GM23338 (cell line): ENCODE data around the gene CD84. TPM values are rescaled to one million over a fixed set of nuclear protein-coding genes. Genes with fewer than 3 reads are reported as not detected.

Experiments
- ATAC-seq: fragments of 200-7000 bp; cut with Tn5 transposase; 3 replicates; pipeline ENCODE4 v1.9.1; 2020
- DNase-seq: peaks from one replicate; pipeline ENCODE4 v3.0.0-alpha.2; 2015; ENCODE audit warnings: low spot score
- H2AFZ ChIP-seq: fragments of 200-600 bp; sonication (generic); 2 replicates; pipeline ENCODE4 v1.8.0; 2016; ENCODE audit warnings: antibody characterized with exemption, mild to moderate bottlenecking, moderate library complexity
- H3F3A ChIP-seq: fragments of 200-600 bp; sonication (generic); replicated peaks from 2 replicates; pipeline ENCODE4 v1.8.0; 2017; ENCODE audit warnings: antibody characterized with exemption, mixed run types, low read depth
- H3K27ac ChIP-seq: fragments of 200-600 bp; sonication (generic); 2 replicates; pipeline ENCODE4 v1.6.1; 2016; ENCODE audit warnings: low read depth
- H3K27me3 ChIP-seq: fragments of 200-600 bp; sonication (generic); 2 replicates; pipeline ENCODE4 v1.8.0; 2016; ENCODE audit warnings: mild to moderate bottlenecking, mixed run types, moderate library complexity; ENCODE audit not compliant: insufficient read depth
- H3K36me3 ChIP-seq: fragments of 200-600 bp; sonication (generic); 2 replicates; pipeline ENCODE4 v1.8.0; 2016; ENCODE audit warnings: mild to moderate bottlenecking; ENCODE audit not compliant: insufficient read depth
- H3K4me1 ChIP-seq: fragments of 200-600 bp; sonication (generic); 2 replicates; pipeline ENCODE4 v1.8.0; 2016; ENCODE audit warnings: mild to moderate bottlenecking, moderate library complexity; ENCODE audit not compliant: insufficient read depth
- H3K4me2 ChIP-seq: fragments of 200-600 bp; sonication (generic); 2 replicates; pipeline ENCODE4 v1.7.1; 2017; ENCODE audit warnings: mixed run types
- H3K4me3 ChIP-seq: fragments of 200-600 bp; sonication (generic); 2 replicates; pipeline ENCODE4 v1.6.1; 2016; ENCODE audit warnings: mixed run types
- H3K79me2 ChIP-seq: fragments of 200-600 bp; sonication (generic); replicated peaks from 2 replicates; pipeline ENCODE4 v1.8.0; 2017; ENCODE audit warnings: mild to moderate bottlenecking; ENCODE audit not compliant: insufficient read depth
- H3K9me2 ChIP-seq: fragments of 200-600 bp; sonication (generic); 2 replicates; pipeline ENCODE4 v1.8.0; 2017; ENCODE audit not compliant: insufficient read depth
- H4K20me1 ChIP-seq: fragments of 200-600 bp; sonication (generic); replicated peaks from 2 replicates; pipeline ENCODE4 v1.8.0; 2017; ENCODE audit warnings: mild to moderate bottlenecking; ENCODE audit not compliant: insufficient read depth
- H3K27ac Mint-ChIP-seq: 2 replicates; pipeline ENCODE4 v1.8.0; 2020; ENCODE audit warnings: inconsistent platforms, mild to moderate bottlenecking, moderate library complexity, mixed read lengths
- H3K27me3 Mint-ChIP-seq: 3 replicates; pipeline ENCODE4 v1.8.0; 2022; ENCODE audit warnings: low read depth, mild to moderate bottlenecking, moderate library complexity, mixed read lengths, inconsistent platforms; ENCODE audit not compliant: insufficient read depth, poor library complexity
- H3K36me3 Mint-ChIP-seq: 3 replicates; pipeline ENCODE4 v1.8.0; 2021; ENCODE audit warnings: low read depth, mild to moderate bottlenecking, inconsistent platforms, moderate library complexity, mixed read lengths
- H3K4me1 Mint-ChIP-seq: 3 replicates; pipeline ENCODE4 v1.8.0; 2020; ENCODE audit warnings: mild to moderate bottlenecking, inconsistent platforms, mixed read lengths
- H3K4me3 Mint-ChIP-seq: 3 replicates; pipeline ENCODE4 v1.8.0; 2021; ENCODE audit warnings: moderate library complexity, mild to moderate bottlenecking, inconsistent platforms, mixed read lengths
- H3K9me3 Mint-ChIP-seq: 3 replicates; pipeline ENCODE4 v1.8.0; 2020; ENCODE audit warnings: moderate library complexity, mild to moderate bottlenecking, inconsistent platforms, mixed read lengths
- CREB1 ChIP-seq: fragments of 250-450 bp; sonication (Bioruptor Pico); IDR thresholded peaks from 2 replicates; pipeline ENCODE4 v1.5.0; 2020; ENCODE audit warnings: low read depth, mild to moderate bottlenecking, moderate library complexity
- CTCF ChIP-seq, 2 experiments: fragments of 200-600 bp in 1 of 2; sonication (generic) in 1 of 2; conservative IDR thresholded peaks; 2 replicates each; pipeline versions ENCODE4 v1.5.1 to v1.6.1; 2016 to 2017; ENCODE audit warnings: antibody characterized with exemption in 2 of 2, low read depth in 2 of 2, mild to moderate bottlenecking in 2 of 2, moderate library complexity in 1 of 2
- EZH2 ChIP-seq: fragments of 200-600 bp; sonication (generic); IDR thresholded peaks from one replicate; pipeline ENCODE4 v1.8.0; 2017; ENCODE audit warnings: antibody characterized with exemption, mild to moderate bottlenecking, low read depth; ENCODE audit not compliant: unreplicated experiment
- EZH2phosphoT487 ChIP-seq: fragments of 200-600 bp; sonication (generic); IDR thresholded peaks from one replicate; pipeline ENCODE4 v1.8.1; 2018; ENCODE audit warnings: antibody characterized with exemption; ENCODE audit not compliant: unreplicated experiment
- JUNB ChIP-seq: IDR thresholded peaks from one replicate; pipeline ENCODE4 v1.6.1; 2016; ENCODE audit warnings: antibody characterized with exemption; ENCODE audit not compliant: unreplicated experiment
- NANOG ChIP-seq: IDR thresholded peaks from 2 replicates; pipeline ENCODE4 v1.6.1; 2016; ENCODE audit warnings: antibody characterized with exemption, borderline replicate concordance
- POLR2AphosphoS5 ChIP-seq: IDR thresholded peaks from 2 replicates; pipeline ENCODE4 v1.6.1; 2016; ENCODE audit warnings: antibody characterized with exemption, low read depth
- STAT1 ChIP-seq: IDR thresholded peaks from one replicate; pipeline ENCODE4 v1.6.1; 2016; ENCODE audit warnings: antibody characterized with exemption; ENCODE audit not compliant: unreplicated experiment
- ZNF114 ChIP-seq: fragments of 250-450 bp; sonication (Bioruptor Pico); IDR thresholded peaks from 2 replicates; pipeline ENCODE4 v1.5.0; 2020; ENCODE audit warnings: mild to moderate bottlenecking, moderate library complexity
- ZNF331 ChIP-seq: fragments of 250-450 bp; sonication (Bioruptor Pico); IDR thresholded peaks from 2 replicates; pipeline ENCODE4 v1.5.0; 2020; ENCODE audit warnings: low read depth, mild to moderate bottlenecking, moderate library complexity
- polyA plus RNA-seq: library from polyadenylated mRNA; unstranded; fragments of >200 nt; fragmentation: Nextera tagmentation; extraction: Ambion mirVana; gene quantifications from 2 replicates; pipeline ENCODE4 v1.2.1, GENCODE V29; 2016
- total RNA-seq: library from RNA; depleted of rRNA; stranded (reverse); fragments of >200 nt; shearing (Covaris generic); gene quantifications from 2 replicates; pipeline ENCODE4 v1.2.3, GENCODE V29; 2014
- TF ChIP-seq, protein P1 (sequence below): IDR thresholded peaks from 2 replicates; pipeline ENCODE4 v1.6.1; 2016; ENCODE audit warnings: antibody characterized with exemption
- TF ChIP-seq, protein P2 (sequence below): IDR thresholded peaks from one replicate; pipeline ENCODE4 v1.6.1; 2018; ENCODE audit warnings: antibody characterized with exemption; ENCODE audit not compliant: unreplicated experiment
- TF ChIP-seq, protein P3 (sequence below): fragments of 250-450 bp; sonication (Bioruptor Pico); IDR thresholded peaks from 2 replicates; pipeline ENCODE4 v1.5.0; 2020; ENCODE audit warnings: mild to moderate bottlenecking, moderate library complexity

Gene CD84
- total and polyA plus RNA-seq, 2 experiments from 2014 or later = not detected

GRCh38 chr1:160590488-160590887 is 11.2 kb upstream of the CD84 start:
- no peaks in the 10 kb centered on the region for H4K20me1 ChIP-seq
- H2AFZ ChIP-seq = no peak overlapping the region
- ATAC-seq = no peak
- peaks cover 2% of the 10 kb centered on the region; the same call in 1 of the 3 replicates for H3K4me1 Mint-ChIP-seq
- peaks cover under 1% of the 10 kb centered on the region for H3K27me3 Mint-ChIP-seq
- no peak overlapping the region for H3K4me3 ChIP-seq
- H3K4me2 ChIP-seq = no peak overlapping the region
- DNase-seq = no peak
- no peak overlapping the region for H3K4me3 Mint-ChIP-seq
- H3K36me3 ChIP-seq = no peaks in the 10 kb centered on the region
- H3F3A ChIP-seq = no peaks in the 10 kb centered on the region
- no peaks in the 10 kb centered on the region for H3K27me3 ChIP-seq
- H3K27ac ChIP-seq = no peak overlapping the region
- TF ChIP-seq ZNF331 (CRISPR knock-in tag) = no peak
- no peak for TF ChIP-seq ZNF114 (CRISPR knock-in tag)
- no peak for TF ChIP-seq STAT1
- no peak for TF ChIP-seq EZH2
- TF ChIP-seq CTCF (conservative IDR thresholded peaks at IDR 0.05; ENCODE audit: low read depth in 2 of 2) = no peak
- TF ChIP-seq, protein P1, sequence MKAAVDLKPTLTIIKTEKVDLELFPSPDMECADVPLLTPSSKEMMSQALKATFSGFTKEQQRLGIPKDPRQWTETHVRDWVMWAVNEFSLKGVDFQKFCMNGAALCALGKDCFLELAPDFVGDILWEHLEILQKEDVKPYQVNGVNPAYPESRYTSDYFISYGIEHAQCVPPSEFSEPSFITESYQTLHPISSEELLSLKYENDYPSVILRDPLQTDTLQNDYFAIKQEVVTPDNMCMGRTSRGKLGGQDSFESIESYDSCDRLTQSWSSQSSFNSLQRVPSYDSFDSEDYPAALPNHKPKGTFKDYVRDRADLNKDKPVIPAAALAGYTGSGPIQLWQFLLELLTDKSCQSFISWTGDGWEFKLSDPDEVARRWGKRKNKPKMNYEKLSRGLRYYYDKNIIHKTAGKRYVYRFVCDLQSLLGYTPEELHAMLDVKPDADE = no peak
- TF ChIP-seq, protein P2, sequence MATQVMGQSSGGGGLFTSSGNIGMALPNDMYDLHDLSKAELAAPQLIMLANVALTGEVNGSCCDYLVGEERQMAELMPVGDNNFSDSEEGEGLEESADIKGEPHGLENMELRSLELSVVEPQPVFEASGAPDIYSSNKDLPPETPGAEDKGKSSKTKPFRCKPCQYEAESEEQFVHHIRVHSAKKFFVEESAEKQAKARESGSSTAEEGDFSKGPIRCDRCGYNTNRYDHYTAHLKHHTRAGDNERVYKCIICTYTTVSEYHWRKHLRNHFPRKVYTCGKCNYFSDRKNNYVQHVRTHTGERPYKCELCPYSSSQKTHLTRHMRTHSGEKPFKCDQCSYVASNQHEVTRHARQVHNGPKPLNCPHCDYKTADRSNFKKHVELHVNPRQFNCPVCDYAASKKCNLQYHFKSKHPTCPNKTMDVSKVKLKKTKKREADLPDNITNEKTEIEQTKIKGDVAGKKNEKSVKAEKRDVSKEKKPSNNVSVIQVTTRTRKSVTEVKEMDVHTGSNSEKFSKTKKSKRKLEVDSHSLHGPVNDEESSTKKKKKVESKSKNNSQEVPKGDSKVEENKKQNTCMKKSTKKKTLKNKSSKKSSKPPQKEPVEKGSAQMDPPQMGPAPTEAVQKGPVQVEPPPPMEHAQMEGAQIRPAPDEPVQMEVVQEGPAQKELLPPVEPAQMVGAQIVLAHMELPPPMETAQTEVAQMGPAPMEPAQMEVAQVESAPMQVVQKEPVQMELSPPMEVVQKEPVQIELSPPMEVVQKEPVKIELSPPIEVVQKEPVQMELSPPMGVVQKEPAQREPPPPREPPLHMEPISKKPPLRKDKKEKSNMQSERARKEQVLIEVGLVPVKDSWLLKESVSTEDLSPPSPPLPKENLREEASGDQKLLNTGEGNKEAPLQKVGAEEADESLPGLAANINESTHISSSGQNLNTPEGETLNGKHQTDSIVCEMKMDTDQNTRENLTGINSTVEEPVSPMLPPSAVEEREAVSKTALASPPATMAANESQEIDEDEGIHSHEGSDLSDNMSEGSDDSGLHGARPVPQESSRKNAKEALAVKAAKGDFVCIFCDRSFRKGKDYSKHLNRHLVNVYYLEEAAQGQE = no peak
- TF ChIP-seq NANOG = no peak
- TF ChIP-seq, protein P3, sequence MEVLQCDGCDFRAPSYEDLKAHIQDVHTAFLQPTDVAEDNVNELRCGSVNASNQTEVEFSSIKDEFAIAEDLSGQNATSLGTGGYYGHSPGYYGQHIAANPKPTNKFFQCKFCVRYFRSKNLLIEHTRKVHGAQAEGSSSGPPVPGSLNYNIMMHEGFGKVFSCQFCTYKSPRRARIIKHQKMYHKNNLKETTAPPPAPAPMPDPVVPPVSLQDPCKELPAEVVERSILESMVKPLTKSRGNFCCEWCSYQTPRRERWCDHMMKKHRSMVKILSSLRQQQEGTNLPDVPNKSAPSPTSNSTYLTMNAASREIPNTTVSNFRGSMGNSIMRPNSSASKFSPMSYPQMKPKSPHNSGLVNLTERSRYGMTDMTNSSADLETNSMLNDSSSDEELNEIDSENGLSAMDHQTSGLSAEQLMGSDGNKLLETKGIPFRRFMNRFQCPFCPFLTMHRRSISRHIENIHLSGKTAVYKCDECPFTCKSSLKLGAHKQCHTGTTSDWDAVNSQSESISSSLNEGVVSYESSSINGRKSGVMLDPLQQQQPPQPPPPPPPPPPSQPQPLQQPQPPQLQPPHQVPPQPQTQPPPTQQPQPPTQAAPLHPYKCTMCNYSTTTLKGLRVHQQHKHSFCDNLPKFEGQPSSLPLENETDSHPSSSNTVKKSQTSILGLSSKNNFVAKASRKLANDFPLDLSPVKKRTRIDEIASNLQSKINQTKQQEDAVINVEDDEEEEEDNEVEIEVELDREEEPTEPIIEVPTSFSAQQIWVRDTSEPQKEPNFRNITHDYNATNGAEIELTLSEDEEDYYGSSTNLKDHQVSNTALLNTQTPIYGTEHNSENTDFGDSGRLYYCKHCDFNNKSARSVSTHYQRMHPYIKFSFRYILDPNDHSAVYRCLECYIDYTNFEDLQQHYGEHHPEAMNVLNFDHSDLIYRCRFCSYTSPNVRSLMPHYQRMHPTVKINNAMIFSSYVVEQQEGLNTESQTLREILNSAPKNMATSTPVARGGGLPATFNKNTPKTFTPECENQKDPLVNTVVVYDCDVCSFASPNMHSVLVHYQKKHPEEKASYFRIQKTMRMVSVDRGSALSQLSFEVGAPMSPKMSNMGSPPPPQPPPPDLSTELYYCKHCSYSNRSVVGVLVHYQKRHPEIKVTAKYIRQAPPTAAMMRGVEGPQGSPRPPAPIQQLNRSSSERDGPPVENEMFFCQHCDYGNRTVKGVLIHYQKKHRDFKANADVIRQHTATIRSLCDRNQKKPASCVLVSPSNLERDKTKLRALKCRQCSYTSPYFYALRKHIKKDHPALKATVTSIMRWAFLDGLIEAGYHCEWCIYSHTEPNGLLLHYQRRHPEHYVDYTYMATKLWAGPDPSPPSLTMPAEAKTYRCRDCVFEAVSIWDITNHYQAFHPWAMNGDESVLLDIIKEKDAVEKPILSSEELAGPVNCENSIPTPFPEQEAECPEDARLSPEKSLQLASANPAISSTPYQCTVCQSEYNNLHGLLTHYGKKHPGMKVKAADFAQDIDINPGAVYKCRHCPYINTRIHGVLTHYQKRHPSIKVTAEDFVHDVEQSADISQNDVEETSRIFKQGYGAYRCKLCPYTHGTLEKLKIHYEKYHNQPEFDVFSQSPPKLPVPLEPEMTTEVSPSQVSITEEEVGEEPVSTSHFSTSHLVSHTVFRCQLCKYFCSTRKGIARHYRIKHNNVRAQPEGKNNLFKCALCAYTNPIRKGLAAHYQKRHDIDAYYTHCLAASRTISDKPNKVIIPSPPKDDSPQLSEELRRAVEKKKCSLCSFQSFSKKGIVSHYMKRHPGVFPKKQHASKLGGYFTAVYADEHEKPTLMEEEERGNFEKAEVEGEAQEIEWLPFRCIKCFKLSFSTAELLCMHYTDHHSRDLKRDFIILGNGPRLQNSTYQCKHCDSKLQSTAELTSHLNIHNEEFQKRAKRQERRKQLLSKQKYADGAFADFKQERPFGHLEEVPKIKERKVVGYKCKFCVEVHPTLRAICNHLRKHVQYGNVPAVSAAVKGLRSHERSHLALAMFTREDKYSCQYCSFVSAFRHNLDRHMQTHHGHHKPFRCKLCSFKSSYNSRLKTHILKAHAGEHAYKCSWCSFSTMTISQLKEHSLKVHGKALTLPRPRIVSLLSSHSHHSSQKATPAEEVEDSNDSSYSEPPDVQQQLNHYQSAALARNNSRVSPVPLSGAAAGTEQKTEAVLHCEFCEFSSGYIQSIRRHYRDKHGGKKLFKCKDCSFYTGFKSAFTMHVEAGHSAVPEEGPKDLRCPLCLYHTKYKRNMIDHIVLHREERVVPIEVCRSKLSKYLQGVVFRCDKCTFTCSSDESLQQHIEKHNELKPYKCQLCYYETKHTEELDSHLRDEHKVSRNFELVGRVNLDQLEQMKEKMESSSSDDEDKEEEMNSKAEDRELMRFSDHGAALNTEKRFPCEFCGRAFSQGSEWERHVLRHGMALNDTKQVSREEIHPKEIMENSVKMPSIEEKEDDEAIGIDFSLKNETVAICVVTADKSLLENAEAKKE = no peak
- no peak for TF ChIP-seq EZH2phosphoT487
- TF ChIP-seq JUNB = no peak
- TF ChIP-seq POLR2AphosphoS5 = no peak
- TF ChIP-seq CREB1 = no peak
- H3K9me2 ChIP-seq = no peaks in the 10 kb centered on the region
- peaks cover 2% of the 10 kb centered on the region; the same call in 1 of the 3 replicates for H3K9me3 Mint-ChIP-seq
- H3K27ac Mint-ChIP-seq = no peak overlapping the region
- H3K36me3 Mint-ChIP-seq = no peaks in the 10 kb centered on the region
- H3K4me1 ChIP-seq = no peaks in the 10 kb centered on the region
- H3K79me2 ChIP-seq = no peaks in the 10 kb centered on the region
